NOMO-1 treated with DMSO at 0.1 percent for 48 hours (cell line): ENCODE data around the gene MTO1.
"Not testable (repeated sequence)": the region's sequence is repeated elsewhere in the genome, so short reads cannot be mapped to it uniquely, and the experiment has no call there.

Experiments
- DNase-seq: peaks from one replicate; lab custom pipeline; 2025; ENCODE audit not compliant: unreplicated experiment; lab: John Stamatoyannopoulos, UW

The MTO1 gene

GRCh38 chr6:73525546-73526330 is 64.2 kb downstream of the MTO1 start:
- no peak for DNase-seq

GRCh38 chr6:73528897-73529296 is 67.4 kb downstream of the MTO1 start:
- no peak for DNase-seq

DNA sequence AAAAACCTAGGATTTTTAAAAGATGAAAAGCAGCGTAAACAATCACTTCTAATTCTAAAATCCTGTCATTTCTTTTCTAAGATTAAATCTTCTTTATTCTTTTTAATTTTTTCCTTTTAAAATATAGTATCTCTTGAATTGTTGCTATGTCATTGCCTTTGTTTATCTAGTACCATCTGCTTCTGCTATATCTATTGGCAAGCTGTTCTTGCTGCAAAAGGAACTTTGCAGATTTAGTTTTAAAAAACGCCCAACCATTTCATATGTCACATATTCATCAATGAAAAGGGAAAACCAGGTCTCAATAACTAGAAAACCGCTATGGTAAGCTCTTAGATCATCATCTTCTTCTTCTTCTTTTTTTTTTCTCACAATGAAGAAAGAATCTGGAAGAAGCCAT is 70.8 kb downstream of the MTO1 start:
- DNase-seq, result no peak

DNA sequence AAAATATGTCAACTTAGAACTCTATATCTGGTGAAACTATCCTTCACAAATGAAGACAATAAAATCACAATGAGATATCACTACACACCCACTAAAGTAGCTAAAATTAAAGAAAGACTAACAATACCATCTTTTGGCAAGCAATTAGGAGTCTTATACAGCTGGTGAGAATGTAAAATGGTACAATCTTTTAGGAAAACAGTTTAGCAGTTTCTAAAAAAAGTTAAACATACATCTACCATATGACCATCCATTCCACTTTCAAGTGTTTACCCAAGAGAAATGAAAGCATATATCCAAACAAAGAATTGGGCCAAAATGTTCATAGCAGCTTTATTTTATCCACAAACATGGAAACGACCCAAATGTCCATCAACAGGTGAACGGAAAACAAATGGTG is 73.1 kb downstream of the MTO1 start:
- DNase-seq, result no peak

DNA sequence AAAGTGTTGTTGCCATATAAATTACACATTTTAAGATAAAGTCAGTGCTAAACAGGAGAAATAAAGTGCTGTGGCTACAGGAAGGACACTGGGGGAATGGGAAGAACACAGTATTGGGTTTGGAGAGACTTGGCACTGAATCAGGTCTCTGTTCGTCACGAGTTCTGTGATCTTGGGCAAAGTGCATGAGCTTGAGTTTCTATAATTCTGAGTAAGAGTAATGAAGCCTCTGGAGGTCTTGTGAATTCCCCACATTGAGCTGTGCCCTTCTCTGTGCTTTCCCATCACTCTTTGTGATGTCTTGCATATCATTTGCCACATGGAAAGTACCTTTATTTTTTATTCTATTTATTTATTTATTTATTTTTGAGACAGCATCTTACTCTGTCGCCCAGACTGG is 76.1 kb downstream of the MTO1 start:
- DNase-seq, result no peak

DNA sequence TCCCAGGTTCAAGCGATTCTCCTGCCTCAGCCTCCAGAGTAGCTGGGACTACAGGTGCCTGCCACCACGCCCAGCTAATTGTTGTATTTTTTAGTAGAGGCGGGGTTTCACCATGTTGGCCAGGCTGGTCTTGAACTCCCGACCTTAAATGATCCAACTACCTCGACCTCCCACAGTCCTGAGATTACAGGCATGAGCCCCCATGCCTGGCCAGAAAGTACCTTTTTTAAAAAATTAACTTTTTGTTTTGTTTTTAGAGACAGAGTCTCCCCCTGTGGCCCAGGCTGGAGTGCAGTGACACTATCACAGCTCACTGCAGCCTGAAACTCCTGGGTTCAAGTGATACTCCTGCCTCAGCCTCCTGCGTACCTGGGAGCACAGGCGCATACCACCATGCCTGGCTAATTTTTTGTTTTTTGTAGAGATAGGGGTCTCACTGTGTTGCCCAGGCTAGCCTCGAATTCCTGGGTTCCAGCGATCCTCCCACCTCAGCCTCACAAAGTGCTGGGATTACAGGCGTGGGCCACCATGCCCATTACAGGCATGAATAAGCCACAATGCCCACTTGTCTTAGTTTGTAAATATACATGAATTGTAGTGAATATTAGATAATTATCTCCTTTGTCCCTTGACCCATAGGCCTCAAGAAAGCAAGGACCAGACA is 76.7 kb downstream of the MTO1 start:
- no peak for DNase-seq

GRCh38 chr6:73542481-73542880 is 80.9 kb downstream of the MTO1 start:
- not testable (repeated sequence) for DNase-seq

GRCh38 chr6:73542891-73543290 is 81.4 kb downstream of the MTO1 start:
- DNase-seq, result no peak

DNA sequence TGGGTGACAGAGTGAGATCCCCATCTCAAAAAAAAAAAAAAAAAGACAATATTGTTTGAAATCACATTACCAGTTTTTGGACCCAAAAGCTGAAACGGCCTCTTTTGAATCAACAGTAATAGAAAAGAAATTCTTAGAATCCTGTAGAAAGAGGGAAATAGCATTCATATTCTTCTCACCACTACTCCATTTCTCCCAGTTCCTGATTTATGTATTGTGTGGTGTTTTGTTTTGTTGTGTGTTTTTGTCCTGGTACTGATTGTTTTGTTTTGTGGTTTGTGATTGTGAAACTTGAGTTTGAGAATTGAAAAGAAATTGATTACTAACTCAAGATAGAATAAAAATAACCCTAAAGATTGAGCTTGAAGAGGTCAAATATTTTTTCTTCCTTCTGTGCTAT is 85.5 kb downstream of the MTO1 start:
- no peak for DNase-seq

DNA sequence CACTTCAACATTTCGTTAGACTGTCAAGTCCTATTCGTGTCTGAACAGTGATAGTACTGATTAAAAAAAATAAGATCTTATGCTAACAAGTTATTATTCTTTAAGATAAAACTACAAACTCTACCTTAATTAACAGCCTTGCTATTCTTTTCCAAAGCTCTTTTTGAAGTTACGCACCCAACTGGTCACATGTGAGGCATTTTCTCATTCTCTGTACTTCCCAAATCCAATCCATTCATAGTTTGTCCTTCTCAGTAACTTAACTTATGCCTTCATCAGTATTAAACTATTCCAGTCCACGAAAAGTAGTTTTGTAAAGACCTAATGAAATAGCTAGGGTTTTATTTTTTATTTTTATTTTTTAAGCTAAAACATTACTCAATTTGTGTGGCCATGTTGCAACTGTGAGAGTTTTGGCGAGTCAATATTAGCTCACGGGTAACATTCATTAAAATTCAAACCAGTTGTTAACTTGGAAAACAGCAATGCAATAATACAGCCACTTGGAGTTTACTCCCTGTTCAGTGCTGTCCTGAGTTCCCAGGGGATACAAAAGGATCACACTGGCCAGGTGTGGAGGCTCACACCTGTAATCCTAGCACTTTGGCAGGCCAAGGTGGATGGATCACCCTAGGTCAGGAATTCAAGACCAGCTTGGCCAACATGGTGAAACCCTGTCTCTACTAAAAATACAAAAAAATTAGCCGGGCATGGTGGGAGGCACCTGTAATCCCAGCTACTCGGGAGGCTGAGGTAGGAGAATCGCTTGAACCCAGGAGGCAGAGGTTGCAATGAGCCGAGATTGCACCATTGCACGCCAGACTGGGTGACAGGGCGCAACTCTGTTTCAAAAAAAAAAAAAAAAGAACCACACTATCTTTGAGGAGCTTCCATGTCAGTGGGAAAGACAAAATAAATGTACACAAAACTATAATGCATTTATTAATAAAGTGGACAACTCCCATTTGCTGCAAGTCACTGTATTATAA is 87.2 kb downstream of the MTO1 start:
- DNase-seq, result no peak

GRCh38 chr6:73551115-73551514 is 89.6 kb downstream of the MTO1 start:
- DNase-seq, result not testable (repeated sequence)

DNA sequence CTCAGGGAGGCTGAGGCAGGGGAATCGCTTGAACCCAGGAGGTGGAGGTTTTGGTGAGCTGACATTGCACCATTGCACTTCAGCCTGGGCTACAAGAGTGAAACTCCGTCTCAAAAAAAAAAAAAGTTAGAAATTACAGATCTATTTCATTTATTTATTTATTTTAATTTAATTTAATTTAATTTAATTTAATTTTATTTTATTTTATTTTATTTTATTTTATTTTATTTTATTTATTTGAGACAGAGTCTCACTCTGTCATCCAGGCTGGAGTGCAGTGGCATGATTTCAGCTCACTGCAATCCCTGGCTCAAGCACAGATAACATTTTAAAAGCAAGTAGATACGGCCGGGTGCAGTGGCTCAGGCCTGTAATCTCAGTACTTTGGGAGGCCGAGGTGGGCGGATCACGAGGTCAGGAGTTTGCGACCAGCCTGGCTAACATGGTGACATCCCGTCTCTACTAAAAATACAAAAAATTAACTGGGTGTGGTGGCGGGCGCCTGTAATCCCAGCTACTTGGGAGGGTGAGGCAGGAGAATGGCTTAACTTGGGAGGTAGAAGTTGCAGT is 93.9 kb downstream of the MTO1 start:
- DNase-seq, result not testable (repeated sequence)

- no peak for DNase-seq
Observed at GRCh38 chr6:73556836-73557235, 95.3 kb downstream of the MTO1 start.
